Heart right ventricle (tissue), 16 donors: ENCODE measurements around the gene RPF1. TPM values are rescaled to one million over a fixed set of nuclear protein-coding genes. Genes with fewer than 3 reads are reported as not detected.

ENCODE experiments used
- ATAC-seq, 8 donors: fragments of 200-7000 bp; cut with Tn5 transposase; one replicate each; pipeline ENCODE4 v1.9.1; 2020; ENCODE audit warnings: mild to moderate bottlenecking in 8 of 8, moderate library complexity in 8 of 8, moderate number of reproducible peaks in 1 of 8
- DNase-seq, 2 donors: peaks; one replicate each; pipeline ENCODE4 v3.0.0-alpha.2; 2020
- H3K27ac ChIP-seq, 10 donors: fragments of 200-600 bp; sonication (generic) in 2 of 10; one replicate each; pipeline versions ENCODE4 v1.5.0 to v1.8.0; 2020 to 2022; ENCODE audit warnings: mild to moderate bottlenecking in 3 of 10
- H3K27me3 ChIP-seq, 7 donors: fragments of 200-600 bp; one replicate each; pipeline ENCODE4 v1.8.0; 2021 to 2022; ENCODE audit warnings: mild to moderate bottlenecking in 2 of 7
- H3K36me3 ChIP-seq, 9 donors: fragments of 200-600 bp; sonication (generic) in 1 of 9; one replicate each; pipeline versions ENCODE4 v1.5.0 to v1.8.0; 2020 to 2022; ENCODE audit warnings: mild to moderate bottlenecking in 2 of 9
- H3K4me1 ChIP-seq, 9 donors: fragments of 200-600 bp; sonication (generic) in 1 of 9; one replicate each; pipeline versions ENCODE4 v1.5.0 to v1.8.0; 2020 to 2022; ENCODE audit warnings: mild to moderate bottlenecking in 4 of 9
- H3K4me3 ChIP-seq, 10 donors: fragments of 200-600 bp; sonication (generic) in 2 of 10; one replicate each; pipeline versions ENCODE4 v1.5.0 to v1.8.0; 2020 to 2022; ENCODE audit warnings: mild to moderate bottlenecking in 7 of 10, moderate library complexity in 2 of 10
- H3K9me3 ChIP-seq, 11 donors: fragments of 200-600 bp in 10 of 11; sonication (generic) in 2 of 11; one replicate each; pipeline versions ENCODE4 v1.5.0 to v1.8.0; 2013 to 2022; ENCODE audit warnings: mild to moderate bottlenecking in 2 of 11, control low read depth in 1 of 11, moderate library complexity in 1 of 11
- CTCF ChIP-seq, 9 donors: fragments of 200-600 bp; sonication (generic) in 2 of 9; IDR thresholded peaks; one replicate each; pipeline versions ENCODE4 v1.5.0 to v1.8.0; 2021 to 2022; ENCODE audit warnings: antibody characterized with exemption in 9 of 9, mild to moderate bottlenecking in 5 of 9, moderate library complexity in 1 of 9
- WGBS, 2 donors: extraction: QIAGEN DNeasy Blood & Tissue Kit; methylation state at CpG; one replicate each; pipeline ENCODE4 v1.1.7; 2013; ENCODE audit warnings: inconsistent platforms in 1 of 2; 5-methylcytosine and 5-hydroxymethylcytosine counted together
- intact Hi-C, 10 donors: fragments of 100-400 bp; cut with DNase I; formaldehyde crosslinking; loops; one replicate each; pipeline versions ENCODE4 v1.11.1 to v1.14.2; 2022
- polyA plus RNA-seq, 2 donors: library from polyadenylated mRNA; stranded (reverse); fragments of 200-250 nt; gene quantifications; one replicate each; pipeline ENCODE4 v1.2.3, GENCODE V29; 2013
- total RNA-seq, 10 donors: library from RNA; stranded (reverse); fragmentation: NEBNext Ultra II Directional in 3 of 10; extraction: Animal tissue kit (Norgen Biotek cat#: 25700) in 3 of 10; gene quantifications; one replicate each; pipeline versions ENCODE4 v1.2.1 to v1.2.4, GENCODE V29; 2021 to 2023
- donor health status: Arrhythmogenic right ventricular cardiomyopathy.
- donor health status: ischemic (EF 13 %, LVEDD 7.1; RV severe dilation, severe dysfunction).
- donor health status: healthy with polysubstance abuse.
- donor health status: DM: no; HTN: yes; CAD: no.
- donor health status: DM: no; HTN: no; CAD: no.
- donor health status: ischemic (EF 25% LVEDD 6.9; RV normal size, moderate dysfunction).
- donor health status: ischemic (EF 25% LVEDD 5.7; RV mildly dilated, moderate dysfunction).
- donor health status: healthy.
- donor health status: DM: yes; HTN: yes; CAD: no.
- donor health status: Ischemic cardiomyopathy.
- donor health status: ischemic (EF 35%, LVEDD 5.7; RV mildly dilated, moderate dysfunction).
- donor health status: nonischemic (EF 11% LVEDD 7.7; RV severe dilation, severe dysfunction).
- donor health status: DM: yes; HTN: yes; CAD: no.
- donor health status: PGD.
- donor health status: ischemic (EF 29% LVEDD 5.4; RV normal size, mild dysfunction).
- donor health status: nonischemic (EF 23%, LVEDD 6.1; RV moderate dilation, normal function).

Gene RPF1
- total and polyA plus RNA-seq, 12 donors, result 17.9 to 45.8 (median 32.0) TPM

- H3K9me3 ChIP-seq, result peaks cover 0 to 12% (median 0%) of the 10 kb centered on the region in 11 donors
- intact Hi-C loops, result loop anchor here (1.0 to 10.0 kb wide), 10 partner anchors 139 to 529 kb away; partner anchors contain the start of gene PRKACB (in 4 of the 10)
- H3K36me3 ChIP-seq, result no peaks in the 10 kb centered on the region
- no peaks in the 10 kb centered on the region for H3K27me3 ChIP-seq
- H3K27ac ChIP-seq, result peak overlapping the region in 1 of 10 donors; percentile 81
- H3K4me3 ChIP-seq, result no peak overlapping the region
- WGBS, 2 donors, result 69 to 72% methylated on average over 6 of the region's 6 CpGs
- no peak for DNase-seq
- no peak for ATAC-seq
- peaks cover 0 to 41% (median 6%) of the 10 kb centered on the region in 9 donors for H3K4me1 ChIP-seq
- TF ChIP-seq CTCF (IDR thresholded peaks at IDR 0.05), result peak in 1 of 9 donors; percentile 29
These were observed 44.8 kb upstream of the RPF1 start for GRCh38 chr1:84434081-84434769.

GRCh38 chr1:84434801-84435549 is 44.1 kb upstream of the RPF1 start:
- TF ChIP-seq CTCF (IDR thresholded peaks at IDR 0.05), result no peak
- H3K4me3 ChIP-seq, result peak overlapping the region in 1 of 10 donors; percentile 16
- H3K27ac ChIP-seq, result peak overlapping the region in 1 of 10 donors; percentile 81
- DNase-seq (no peak), ATAC-seq (no peak)
- peaks cover 0 to 41% (median 6%) of the 10 kb centered on the region in 9 donors for H3K4me1 ChIP-seq
- 36 to 39% methylated on average over 4 of the region's 4 CpGs for WGBS, 2 donors
- no peaks in the 10 kb centered on the region for H3K27me3 ChIP-seq
- no peaks in the 10 kb centered on the region for H3K36me3 ChIP-seq
- intact Hi-C loops, result loop anchor here (1.0 to 10.0 kb wide), 14 partner anchors 140 to 530 kb away; partner anchors contain the start of gene PRKACB (in 5 of the 10)
- H3K9me3 ChIP-seq, result peaks cover 0 to 7% (median 0%) of the 10 kb centered on the region in 11 donors

- no peaks in the 10 kb centered on the region for H3K27me3 ChIP-seq
- 48 to 52% methylated on average over 5 of the region's 5 CpGs for WGBS, 2 donors
- TF ChIP-seq CTCF (IDR thresholded peaks at IDR 0.05), result no peak
- no peak overlapping the region for H3K4me3 ChIP-seq
- DNase-seq (no peak), ATAC-seq (peak in 3 of 8 donors; percentile 22 to 28 (median 26))
- no peaks in the 10 kb centered on the region for H3K36me3 ChIP-seq
- no peaks in the 10 kb centered on the region for H3K9me3 ChIP-seq
- peak overlapping the region in 2 of 10 donors; percentile 2 to 72 for H3K27ac ChIP-seq
- peaks cover 0 to 43% (median 6%) of the 10 kb centered on the region in 9 donors for H3K4me1 ChIP-seq
- intact Hi-C loops, result loop anchor here in 7 of 10 donors (5.0 to 10.0 kb wide), 13 partner anchors 142 to 532 kb away; partner anchors contain the start of gene PRKACB (in 2 of the 7)
These were observed 42.0 kb upstream of the RPF1 start for GRCh38 chr1:84436876-84437655.
